Heart left ventricle (tissue), 16 donors: Measurements from ENCODE around the gene TEX29. TPM values are rescaled to one million over a fixed set of nuclear protein-coding genes. Genes with fewer than 3 reads are reported as not detected.
A peak's percentile ranks its signal among the peaks of the same experiment; 100 is the strongest.

Experiments used
- ATAC-seq, 4 donors: fragments of 200-7000 bp; cut with Tn5 transposase; one replicate each; pipeline ENCODE4 v1.9.1; 2020 to 2022; ENCODE audit warnings: moderate library complexity in 4 of 4, mild to moderate bottlenecking in 3 of 4, moderate number of reproducible peaks in 1 of 4
- DNase-seq, 5 donors: peaks; one replicate each; pipeline ENCODE4 v3.0.0-alpha.2; 2020
- H3K27ac ChIP-seq, 12 donors: fragments of 200-600 bp; sonication (generic) in 4 of 12; one replicate each; pipeline versions ENCODE4 v1.5.0 to v1.8.0; 2016 to 2022; ENCODE audit warnings: mild to moderate bottlenecking in 2 of 12
- H3K27me3 ChIP-seq, 9 donors: fragments of 200-600 bp; sonication (generic) in 2 of 9; one replicate each; pipeline versions ENCODE4 v1.5.1 to v1.8.0; 2016 to 2022; ENCODE audit warnings: mild to moderate bottlenecking in 3 of 9
- H3K36me3 ChIP-seq, 9 donors: fragments of 200-600 bp; sonication (generic) in 2 of 9; one replicate each; pipeline versions ENCODE4 v1.5.0 to v1.8.0; 2018 to 2022; ENCODE audit warnings: mild to moderate bottlenecking in 2 of 9
- H3K4me1 ChIP-seq, 12 donors: fragments of 200-600 bp; sonication (generic) in 4 of 12; one replicate each; pipeline versions ENCODE4 v1.5.0 to v1.8.0; 2016 to 2022; ENCODE audit warnings: mild to moderate bottlenecking in 3 of 12
- H3K4me3 ChIP-seq, 12 donors: fragments of 200-600 bp; sonication (generic) in 4 of 12; one replicate each; pipeline versions ENCODE4 v1.5.0 to v1.8.0; 2017 to 2022; ENCODE audit warnings: mild to moderate bottlenecking in 9 of 12, moderate library complexity in 4 of 12
- H3K9me3 ChIP-seq, 12 donors: fragments of 200-600 bp; sonication (generic) in 4 of 12; one replicate each; pipeline versions ENCODE4 v1.5.0 to v1.8.0; 2016 to 2022; ENCODE audit warnings: mild to moderate bottlenecking in 1 of 12
- CTCF ChIP-seq, 12 donors: fragments of 200-600 bp; sonication (generic) in 4 of 12; IDR thresholded peaks; one replicate each; pipeline versions ENCODE4 v1.5.0 to v1.8.0; 2018 to 2022; ENCODE audit warnings: antibody characterized with exemption in 12 of 12, mild to moderate bottlenecking in 5 of 12
- POLR2A ChIP-seq, 2 donors: fragments of 450-650 bp; IDR thresholded peaks; one replicate each; pipeline ENCODE4 v1.6.1; 2017; ENCODE audit warnings: antibody characterized with exemption in 2 of 2, mild to moderate bottlenecking in 2 of 2, moderate library complexity in 2 of 2
- WGBS, 4 donors: extraction: QIAGEN DNeasy Blood & Tissue Kit in 2 of 4; methylation state at CpG; one replicate each; pipeline versions ENCODE4 v1.1.5 to v1.1.7; 2013 to 2018; 5-methylcytosine and 5-hydroxymethylcytosine counted together
- intact Hi-C, 10 donors: fragments of 100-400 bp; cut with DNase I; formaldehyde crosslinking; loops; one replicate each; pipeline versions ENCODE4 v1.11.1 to v1.14.2; 2022
- polyA plus RNA-seq, 2 donors: library from polyadenylated mRNA; stranded (reverse); fragments of 200-250 nt; gene quantifications; one replicate each; pipeline ENCODE4 v1.2.3, GENCODE V29; 2013
- total RNA-seq, 9 donors: library from RNA; depleted of rRNA in 2 of 9; stranded (reverse); fragments of >200 nt in 2 of 9; fragmentation: NEBNext Ultra II Directional in 3 of 9; extraction: Animal tissue kit (Norgen Biotek cat#: 25700) in 3 of 9; gene quantifications; one replicate each; pipeline versions ENCODE4 v1.1.0 to v1.2.4, GENCODE V29; 2016 to 2023
- donor health status: ischemic (EF 13 %, LVEDD 7.1; RV severe dilation, severe dysfunction).
- donor health status: healthy with polysubstance abuse.
- donor health status: DM: no; HTN: yes; CAD: no.
- donor health status: DM: no; HTN: no; CAD: no.
- donor health status: ischemic (EF 25% LVEDD 6.9; RV normal size, moderate dysfunction).
- donor health status: ischemic (EF 25% LVEDD 5.7; RV mildly dilated, moderate dysfunction).
- donor health status: healthy.
- donor health status: DM: yes; HTN: yes; CAD: no.
- donor health status: ischemic (EF 35%, LVEDD 5.7; RV mildly dilated, moderate dysfunction).
- donor health status: nonischemic (EF 11% LVEDD 7.7; RV severe dilation, severe dysfunction).
- donor health status: DM: yes; HTN: yes; CAD: no.
- donor health status: PGD.
- donor health status: ischemic (EF 29% LVEDD 5.4; RV normal size, mild dysfunction).
- donor health status: nonischemic (EF 23%, LVEDD 6.1; RV moderate dilation, normal function).

Gene TEX29
- total and polyA plus RNA-seq, 11 donors, result 0.15 to 0.57 (median 0.35) TPM; not detected in 6

- H3K27ac ChIP-seq, result no peak overlapping the region
- intact Hi-C loops, result no loop called here
- H3K36me3 ChIP-seq, result no peaks in the 10 kb centered on the region
- H3K4me3 ChIP-seq, result no peak overlapping the region
- H3K9me3 ChIP-seq, result peaks cover 0 to 7% (median 0%) of the 10 kb centered on the region in 12 donors
- ATAC-seq, result no peak
- peak in 2 of 5 donors; percentile 9 to 46 for DNase-seq
- peaks cover 0 to 26% (median 2%) of the 10 kb centered on the region in 9 donors for H3K27me3 ChIP-seq
- TF ChIP-seq CTCF (IDR thresholded peaks at IDR 0.05) (no peak), POLR2A (IDR thresholded peaks at IDR 0.05) (no peak)
- no peaks in the 10 kb centered on the region for H3K4me1 ChIP-seq
- 70 to 78% (median 73%) methylated on average over 19 to 21 of the region's 21 CpGs for WGBS, 4 donors
Measured at GRCh38 chr13:111383591-111384440, 63.4 kb downstream of the TEX29 start.

GRCh38 chr13:111384441-111385182 is 64.2 kb downstream of the TEX29 start:
- ATAC-seq, result no peak
- no peak overlapping the region for H3K4me3 ChIP-seq
- no peak overlapping the region for H3K27ac ChIP-seq
- H3K4me1 ChIP-seq, result no peaks in the 10 kb centered on the region
- no peaks in the 10 kb centered on the region for H3K36me3 ChIP-seq
- peak in 1 of 5 donors; percentile 1 for DNase-seq
- TF ChIP-seq POLR2A (IDR thresholded peaks at IDR 0.05) (no peak), CTCF (IDR thresholded peaks at IDR 0.05) (no peak)
- intact Hi-C loops, result no loop called here
- H3K9me3 ChIP-seq, result peaks cover 0 to 7% (median 0%) of the 10 kb centered on the region in 12 donors
- peaks cover 0 to 28% (median 2%) of the 10 kb centered on the region in 9 donors for H3K27me3 ChIP-seq
- 62 to 67% (median 67%) methylated on average over 11 of the region's 11 CpGs for WGBS, 4 donors

GRCh38 chr13:111385183-111385857 is 64.9 kb downstream of the TEX29 start:
- H3K36me3 ChIP-seq, result no peaks in the 10 kb centered on the region
- TF ChIP-seq POLR2A (IDR thresholded peaks at IDR 0.05) (no peak), CTCF (IDR thresholded peaks at IDR 0.05) (no peak)
- H3K4me3 ChIP-seq, result no peak overlapping the region

More at GRCh38 chr13:111385183-111385857, 64.9 kb downstream of the TEX29 start:
- H3K9me3 ChIP-seq, result peaks cover 0 to 3% (median 0%) of the 10 kb centered on the region in 12 donors
- ATAC-seq (no peak), DNase-seq (peak in 2 of 5 donors; percentile 6 to 45)
- H3K27me3 ChIP-seq, result peaks cover 0 to 28% (median 2%) of the 10 kb centered on the region in 9 donors
- WGBS, 4 donors, result 72 to 85% (median 82%) methylated on average over 6 of the region's 6 CpGs
- no peaks in the 10 kb centered on the region for H3K4me1 ChIP-seq
- intact Hi-C loops, result no loop called here
- no peak overlapping the region for H3K27ac ChIP-seq
